OCI-LY7 (cell line): ENCODE results near the gene TGFB1.

Experiments used
- CTCF ChIP-seq: fragments of 200-600 bp; sonication (generic); conservative IDR thresholded peaks from 2 replicates; pipeline ENCODE4 v1.5.1; 2014; ENCODE audit warnings: mild to moderate bottlenecking, antibody characterized with exemption, low read length, moderate library complexity, mixed read lengths
- EZH2phosphoT487 ChIP-seq: fragments of 200-600 bp; sonication (generic); IDR thresholded peaks from 2 replicates; pipeline ENCODE4 v1.6.1; 2018; ENCODE audit warnings: low read depth, borderline replicate concordance, mild to moderate bottlenecking, mixed run types, antibody characterized with exemption, low read length, moderate library complexity, mixed read lengths

- TF ChIP-seq CTCF: no peak
- no peak for TF ChIP-seq EZH2phosphoT487
Measured at GRCh38 chr19:41344162-41344561, 9.6 kb downstream of the TGFB1 start.
